NCI-H1417 (cell line): ENCODE data around the gene CASQ2.

Experiments used
- DNase-seq, 3 experiments: peaks; one replicate each; lab custom pipeline; 2025; lab: John Stamatoyannopoulos, UW

The CASQ2 gene

GRCh38 chr1:115728341-115728740 lies 40.2 kb downstream of the CASQ2 start:
- DNase-seq, result no peak

- no peak for DNase-seq
These were observed 40.7 kb downstream of the CASQ2 start for GRCh38 chr1:115727706-115728249.

GRCh38 chr1:115726570-115726969 lies 41.9 kb downstream of the CASQ2 start:
- no peak for DNase-seq

GRCh38 chr1:115726161-115726560 lies 42.4 kb downstream of the CASQ2 start:
- DNase-seq, result no peak

DNA sequence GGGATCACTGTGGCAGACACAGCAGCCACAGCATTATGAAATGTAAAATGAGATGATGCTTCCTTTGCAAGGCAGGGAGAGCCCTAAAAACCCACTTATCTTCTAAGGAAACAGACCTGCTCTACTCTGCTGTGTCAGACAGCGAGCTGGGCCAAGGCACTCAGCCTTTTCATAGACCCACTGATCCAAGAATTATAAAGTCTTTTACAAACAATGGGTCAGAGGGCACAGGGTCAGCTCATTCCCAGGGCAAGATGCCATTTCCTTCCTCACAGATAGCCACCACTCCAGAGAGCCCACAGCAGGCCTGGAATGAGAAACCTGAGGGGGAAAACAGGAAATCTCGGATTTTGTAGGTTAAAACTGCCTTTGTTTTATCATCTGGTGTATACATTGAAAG lies 42.9 kb downstream of the CASQ2 start:
- no peak for DNase-seq

DNA sequence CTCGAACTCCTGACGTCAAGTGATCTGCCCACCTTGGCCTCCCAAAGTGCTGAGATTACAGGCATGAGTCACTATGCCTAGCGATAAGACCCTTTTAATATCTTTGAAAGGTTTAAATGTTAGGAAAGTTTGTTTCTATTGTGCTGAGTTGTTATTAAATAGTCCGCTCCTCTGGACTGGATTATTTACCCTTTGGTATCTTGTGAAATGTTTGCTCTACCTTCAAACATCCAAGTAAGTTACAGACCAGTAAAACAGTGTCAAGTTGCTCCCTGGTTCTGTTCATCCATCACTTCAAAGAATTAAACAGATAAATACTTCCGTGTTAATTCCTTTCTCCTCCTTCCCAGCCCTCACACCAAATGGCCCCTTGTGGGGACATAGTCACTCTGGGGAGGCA lies 44.8 kb downstream of the CASQ2 start:
- no peak for DNase-seq

- no peak for DNase-seq
These were observed 46.3 kb downstream of the CASQ2 start for GRCh38 chr1:115722221-115722620.

GRCh38 chr1:115719285-115719684 lies 49.2 kb downstream of the CASQ2 start:
- DNase-seq, result no peak

DNA sequence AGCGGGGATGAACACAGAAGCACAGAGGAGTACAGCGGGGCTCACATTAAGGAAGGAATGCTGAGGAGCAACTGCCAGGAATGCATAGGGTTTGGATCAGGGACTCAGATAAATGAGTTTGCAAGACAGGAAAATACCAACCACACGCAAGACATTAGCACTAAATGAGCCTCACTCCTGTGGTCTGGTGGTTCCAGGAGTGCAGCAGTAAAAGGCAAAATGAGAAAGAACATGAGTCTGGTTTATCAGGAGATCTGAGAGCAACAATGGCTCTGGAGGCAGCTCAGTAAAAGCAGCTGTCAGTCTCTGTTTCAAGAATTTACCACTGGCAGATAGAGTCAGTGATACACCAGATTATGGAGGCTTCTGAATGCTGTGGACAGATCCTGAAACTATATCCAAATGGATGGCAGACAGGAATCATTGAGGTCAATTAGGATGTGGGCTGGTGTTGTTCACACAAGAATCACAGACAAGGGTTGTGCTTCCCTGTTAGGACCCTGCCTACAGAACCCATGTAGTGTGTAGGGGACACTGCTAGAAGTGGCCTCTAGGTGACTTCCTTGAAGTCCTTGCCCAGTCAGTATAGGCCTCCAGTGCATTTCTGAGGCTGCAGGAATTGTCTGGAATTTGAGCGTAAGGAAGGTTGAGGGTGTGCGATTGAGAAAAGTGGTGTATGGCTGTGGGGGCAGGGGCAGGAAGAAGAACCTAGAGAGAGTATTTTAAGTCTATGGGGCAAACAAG lies 50.3 kb downstream of the CASQ2 start:
- no peak for DNase-seq

DNA sequence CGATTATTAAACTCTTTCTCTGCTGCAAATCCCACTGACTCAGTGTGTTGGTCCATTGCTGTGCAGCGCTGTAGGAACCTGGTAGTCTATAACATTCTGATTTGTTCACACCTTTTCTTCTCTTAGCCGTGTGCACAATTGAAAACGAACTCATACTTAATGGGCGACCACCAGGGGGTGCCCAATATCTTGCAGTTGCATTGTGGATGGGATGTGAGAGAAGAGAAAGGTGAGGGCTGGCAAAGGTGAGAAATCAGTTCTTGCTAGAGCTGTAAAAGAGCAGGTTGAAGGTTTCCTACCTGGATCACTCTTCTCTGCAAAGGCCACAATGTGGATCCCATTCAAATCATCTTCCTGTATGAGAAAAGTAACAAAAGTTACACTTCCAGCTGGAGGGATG lies 51.0 kb downstream of the CASQ2 start:
- peak; percentile 26 to 60 (median 30) for DNase-seq

GRCh38 chr1:115714572-115715141 lies 53.9 kb downstream of the CASQ2 start:
- DNase-seq, result peak in 2 of 3 experiments; percentile 60 to 87

GRCh38 chr1:115713906-115714305 lies 54.6 kb downstream of the CASQ2 start:
- no peak for DNase-seq

DNA sequence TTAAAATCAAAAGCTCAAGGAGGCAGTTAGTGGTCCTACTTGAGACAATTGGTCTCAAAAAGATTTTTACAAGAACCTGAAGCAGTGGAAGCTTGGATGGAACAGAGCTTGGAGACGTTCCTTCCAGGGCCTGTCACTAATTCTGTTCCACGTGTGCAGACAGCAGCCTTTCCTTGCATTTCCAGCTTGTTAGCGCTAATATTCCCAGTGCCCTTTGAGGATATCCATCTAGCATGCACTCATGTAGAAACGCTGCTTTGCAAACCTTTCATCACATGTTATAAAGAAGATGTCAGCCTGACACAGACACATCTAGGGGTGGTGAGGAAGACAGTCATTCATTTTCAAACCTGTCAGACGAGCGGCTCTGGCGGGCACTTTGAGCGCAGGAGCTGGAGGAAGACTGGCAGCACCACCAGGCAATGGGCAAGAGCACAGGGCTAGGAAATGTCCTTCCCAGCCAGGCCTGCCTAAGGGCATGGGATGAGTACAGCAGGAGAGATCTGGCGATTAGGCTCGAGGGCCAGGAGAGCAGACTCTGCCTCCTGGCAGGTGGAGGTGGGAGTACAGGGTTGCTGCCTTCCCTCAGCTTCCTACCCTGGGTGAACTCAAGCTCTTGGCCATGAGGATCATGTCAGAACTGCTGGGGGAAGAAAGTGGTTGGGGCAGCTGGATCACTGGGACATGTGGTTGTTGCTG lies 55.5 kb downstream of the CASQ2 start:
- peak in 1 of 3 experiments; percentile 6 for DNase-seq

DNA sequence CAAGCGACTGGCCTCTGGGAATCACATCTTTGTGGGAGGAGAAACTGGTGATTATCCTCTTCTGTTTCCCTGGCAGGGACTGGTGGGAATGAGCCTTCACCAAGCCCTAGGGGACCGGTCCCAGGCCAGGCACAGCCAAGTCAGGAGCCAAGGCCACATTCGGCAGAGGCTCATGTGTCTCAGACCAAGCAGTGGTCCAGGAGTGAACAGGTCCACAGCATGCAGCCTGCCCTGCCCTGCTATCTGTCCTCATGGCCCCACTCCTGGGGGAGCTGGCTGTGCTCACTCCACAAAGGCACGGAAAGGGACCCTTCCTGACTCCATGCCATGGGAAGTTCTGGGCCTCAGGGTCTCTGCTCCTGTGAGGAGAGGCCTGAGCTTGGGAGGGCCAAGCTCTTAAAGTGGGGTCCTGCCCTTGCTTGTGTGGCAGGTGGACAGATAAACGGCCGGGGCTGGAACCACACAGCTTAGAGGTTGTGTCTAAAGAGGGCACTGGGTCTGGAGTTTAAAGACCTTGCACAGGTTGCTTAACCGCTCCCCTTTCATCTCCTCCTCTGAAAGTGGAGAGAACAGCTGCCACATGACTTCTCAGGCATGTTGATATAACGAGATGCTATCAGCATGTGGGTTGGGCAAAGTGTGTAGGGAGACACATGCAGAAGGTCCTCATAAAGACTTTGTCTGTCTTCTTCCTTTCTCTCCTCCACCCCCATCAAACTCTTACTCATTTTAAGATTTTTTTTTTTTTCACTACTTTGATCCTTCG lies 57.5 kb downstream of the CASQ2 start:
- peak in 2 of 3 experiments; percentile 8 to 33 for DNase-seq

- peak; percentile 18 to 72 (median 58) for DNase-seq
These were observed 61.7 kb downstream of the CASQ2 start for GRCh38 chr1:115706587-115707425.

- DNase-seq, result no peak
These were observed 62.6 kb downstream of the CASQ2 start for GRCh38 chr1:115705963-115706362.

DNA sequence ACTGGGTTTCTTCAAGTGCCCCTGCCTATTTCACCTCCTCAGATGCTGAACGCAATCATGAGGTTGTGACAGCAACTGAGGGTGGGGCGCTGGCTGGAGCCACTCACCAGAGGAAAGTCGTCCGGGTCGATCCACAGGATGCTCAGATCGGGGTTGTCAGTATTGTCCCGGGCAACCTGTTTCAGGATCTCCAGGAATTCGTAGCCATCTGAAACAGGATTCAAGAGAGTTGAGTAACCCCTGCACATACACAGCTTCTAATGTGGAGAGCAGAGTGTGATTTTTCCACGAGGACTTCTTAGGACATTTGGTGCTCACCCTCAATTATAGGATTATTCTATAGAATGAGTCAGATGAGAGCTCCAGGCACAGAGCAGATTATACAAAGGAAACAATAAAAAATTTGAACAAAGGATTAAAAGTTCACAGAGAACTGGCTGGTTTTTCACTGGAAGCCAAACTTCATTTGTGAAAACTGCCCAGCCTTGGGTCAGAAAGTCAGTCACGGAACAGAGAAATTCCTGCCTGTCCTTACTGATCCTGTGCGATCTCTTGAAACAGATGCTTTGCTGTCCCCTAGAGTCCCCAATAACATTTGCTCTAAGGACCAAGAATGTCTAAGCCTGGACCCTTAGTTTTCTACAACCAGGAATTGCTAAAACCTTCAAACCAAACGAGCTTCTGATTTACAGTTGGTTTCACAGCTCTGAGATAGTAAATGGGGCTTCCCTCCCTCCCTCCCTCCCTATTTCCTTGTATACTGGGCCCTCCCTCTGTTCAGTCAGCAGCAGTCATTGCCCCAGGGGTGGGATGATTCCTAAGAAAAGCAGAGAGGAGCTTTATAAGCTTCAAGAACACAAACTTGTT lies 63.2 kb downstream of the CASQ2 start:
- DNase-seq, result peak in 2 of 3 experiments; percentile 8 to 12

DNA sequence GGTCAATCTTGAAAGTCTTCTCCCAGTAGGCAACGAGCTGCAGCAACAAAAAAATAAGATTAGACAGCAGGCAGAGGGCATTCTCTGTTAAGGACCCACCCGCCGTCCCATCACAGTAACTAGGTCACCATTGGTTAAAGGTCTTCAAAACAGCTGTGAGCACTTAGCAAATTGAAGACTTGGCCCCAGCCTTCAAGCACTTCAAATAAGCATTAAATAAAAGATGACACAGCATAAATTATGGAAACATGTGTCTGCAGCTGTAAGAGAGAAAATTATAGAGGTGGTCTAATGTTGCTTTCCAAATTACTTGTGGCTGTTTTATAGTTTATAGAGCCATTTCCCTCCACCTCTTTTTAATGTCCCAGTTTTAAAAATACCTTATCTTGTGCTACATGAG lies 65.6 kb downstream of the CASQ2 start:
- DNase-seq, result peak in 1 of 3 experiments; percentile 11

GRCh38 chr1:115701090-115701489 lies 67.4 kb downstream of the CASQ2 start:
- no peak for DNase-seq

GRCh38 chr1:115697619-115698018 lies 70.9 kb downstream of the CASQ2 start:
- DNase-seq, result no peak
